ENCODE data around the gene OR7G1. TPM values are rescaled to one million over a fixed set of nuclear protein-coding genes. Genes with fewer than 3 reads are reported as not detected.
"Not testable (repeated sequence)": the region's sequence is repeated elsewhere in the genome, so short reads cannot be mapped to it uniquely, and the experiment has no call there.

The OR7G1 gene
- total RNA-seq, 1 donor from 2014 or later: not detected

- no peak overlapping the region for H3K27ac ChIP-seq
- no peak for DNase-seq (ENCODE audit: low spot score in 2 of 2)
These were observed 36.9 kb downstream of the OR7G1 start for GRCh38 chr19:9078651-9079050.

DNA sequence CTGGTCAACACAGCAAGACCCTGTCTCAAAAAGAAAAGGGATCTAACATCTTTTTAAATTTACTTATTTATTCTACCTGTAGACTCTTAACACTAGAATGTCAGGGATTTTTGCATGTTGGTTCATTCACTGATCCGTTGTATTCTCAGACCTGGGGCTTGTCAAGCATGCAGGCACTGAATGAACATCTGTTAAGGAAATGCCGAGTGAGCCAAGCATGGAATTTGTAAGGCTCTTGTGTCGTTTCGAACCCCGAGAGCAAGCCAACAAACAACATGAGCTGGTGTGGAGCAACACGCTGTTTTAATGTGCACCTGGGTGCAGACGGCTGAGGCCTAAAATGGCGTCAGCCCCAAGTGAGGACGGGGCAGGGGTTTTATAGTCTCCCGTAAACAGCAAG lies 38.7 kb downstream of the OR7G1 start:
- no peak overlapping the region for H3K27ac ChIP-seq
- DNase-seq (ENCODE audit: low spot score in 2 of 2): no peak
- no peak overlapping the region for H3K4me3 ChIP-seq
- H3K9me3 ChIP-seq: no peaks in the 10 kb centered on the region
- no peaks in the 10 kb centered on the region for H3K27me3 ChIP-seq
- H3K36me3 ChIP-seq: no peaks in the 10 kb centered on the region
- TF ChIP-seq, protein P1, sequence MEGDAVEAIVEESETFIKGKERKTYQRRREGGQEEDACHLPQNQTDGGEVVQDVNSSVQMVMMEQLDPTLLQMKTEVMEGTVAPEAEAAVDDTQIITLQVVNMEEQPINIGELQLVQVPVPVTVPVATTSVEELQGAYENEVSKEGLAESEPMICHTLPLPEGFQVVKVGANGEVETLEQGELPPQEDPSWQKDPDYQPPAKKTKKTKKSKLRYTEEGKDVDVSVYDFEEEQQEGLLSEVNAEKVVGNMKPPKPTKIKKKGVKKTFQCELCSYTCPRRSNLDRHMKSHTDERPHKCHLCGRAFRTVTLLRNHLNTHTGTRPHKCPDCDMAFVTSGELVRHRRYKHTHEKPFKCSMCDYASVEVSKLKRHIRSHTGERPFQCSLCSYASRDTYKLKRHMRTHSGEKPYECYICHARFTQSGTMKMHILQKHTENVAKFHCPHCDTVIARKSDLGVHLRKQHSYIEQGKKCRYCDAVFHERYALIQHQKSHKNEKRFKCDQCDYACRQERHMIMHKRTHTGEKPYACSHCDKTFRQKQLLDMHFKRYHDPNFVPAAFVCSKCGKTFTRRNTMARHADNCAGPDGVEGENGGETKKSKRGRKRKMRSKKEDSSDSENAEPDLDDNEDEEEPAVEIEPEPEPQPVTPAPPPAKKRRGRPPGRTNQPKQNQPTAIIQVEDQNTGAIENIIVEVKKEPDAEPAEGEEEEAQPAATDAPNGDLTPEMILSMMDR (IDR thresholded peaks at IDR 0.05): no peak
- intact Hi-C loops (cut with DNase I): no loop called here
- H3K4me1 ChIP-seq: peaks cover 0 to 2% of the 10 kb centered on the region in 2 donors

More at GRCh38 chr19:9078651-9079050, 36.9 kb downstream of the OR7G1 start:
- no peaks in the 10 kb centered on the region for H3K36me3 ChIP-seq
- no peaks in the 10 kb centered on the region for H3K9me3 ChIP-seq
- H3K4me1 ChIP-seq: peaks cover 0 to 2% of the 10 kb centered on the region in 2 donors
- intact Hi-C loops (cut with DNase I): no loop called here
- TF ChIP-seq, protein P1 (IDR thresholded peaks at IDR 0.05): no peak
- no peaks in the 10 kb centered on the region for H3K27me3 ChIP-seq
- no peak overlapping the region for H3K4me3 ChIP-seq

GRCh38 chr19:9075064-9075949 lies 40.3 kb downstream of the OR7G1 start:
- intact Hi-C loops (cut with DNase I): no loop called here
- Histone ChIP-seq H3K9me3 (no peaks in the 10 kb centered on the region), H3K4me1 (peaks cover 0 to 2% of the 10 kb centered on the region in 2 donors), H3K27ac (no peak overlapping the region), H3K36me3 (no peaks in the 10 kb centered on the region), H3K27me3 (no peaks in the 10 kb centered on the region), H3K4me3 (peak overlapping the region in 1 of 2 donors; percentile 25)
- peak in 1 of 2 donors; percentile 71 for DNase-seq (ENCODE audit: low spot score in 2 of 2)
- TF ChIP-seq, protein P1 (IDR thresholded peaks at IDR 0.05): no peak

DNA sequence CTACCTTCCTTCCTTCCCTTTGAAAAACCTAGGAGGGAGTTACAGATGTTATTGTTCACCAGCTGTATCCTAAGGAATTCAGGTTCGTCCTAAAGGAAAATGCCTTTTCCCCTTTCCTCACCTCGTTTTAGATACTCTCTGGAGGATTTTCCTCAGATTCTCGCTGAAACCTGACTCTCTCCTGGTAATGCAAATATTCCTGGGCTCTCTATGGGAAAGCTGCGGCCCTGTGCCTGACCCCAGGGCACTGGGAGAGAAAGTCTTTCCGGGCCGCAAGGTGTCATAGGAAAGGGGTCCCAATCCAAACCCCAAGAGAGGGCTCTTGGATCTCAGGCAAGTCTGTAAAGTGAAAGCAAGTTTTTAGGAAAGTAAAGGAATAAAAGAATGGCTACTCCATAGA lies 41.8 kb downstream of the OR7G1 start:
- no peaks in the 10 kb centered on the region for H3K27me3 ChIP-seq
- no peaks in the 10 kb centered on the region for H3K36me3 ChIP-seq
- TF ChIP-seq, protein P1 (IDR thresholded peaks at IDR 0.05): no peak
- no peak overlapping the region for H3K27ac ChIP-seq
- peaks cover 0 to 2% of the 10 kb centered on the region in 2 donors for H3K4me1 ChIP-seq
- no peak overlapping the region for H3K4me3 ChIP-seq
- no peak for DNase-seq (ENCODE audit: low spot score in 2 of 2)
- H3K9me3 ChIP-seq: no peaks in the 10 kb centered on the region
- intact Hi-C loops (cut with DNase I): no loop called here

- H3K27me3 ChIP-seq; H3K4me3 ChIP-seq; H3K27ac ChIP-seq; intact Hi-C loops (cut with DNase I); H3K9me3 ChIP-seq; H3K4me1 ChIP-seq; H3K36me3 ChIP-seq; DNase-seq (ENCODE audit: low spot score in 2 of 2): not testable (repeated sequence)
These were observed 43.8 kb downstream of the OR7G1 start for GRCh38 chr19:9071720-9072119.

DNA sequence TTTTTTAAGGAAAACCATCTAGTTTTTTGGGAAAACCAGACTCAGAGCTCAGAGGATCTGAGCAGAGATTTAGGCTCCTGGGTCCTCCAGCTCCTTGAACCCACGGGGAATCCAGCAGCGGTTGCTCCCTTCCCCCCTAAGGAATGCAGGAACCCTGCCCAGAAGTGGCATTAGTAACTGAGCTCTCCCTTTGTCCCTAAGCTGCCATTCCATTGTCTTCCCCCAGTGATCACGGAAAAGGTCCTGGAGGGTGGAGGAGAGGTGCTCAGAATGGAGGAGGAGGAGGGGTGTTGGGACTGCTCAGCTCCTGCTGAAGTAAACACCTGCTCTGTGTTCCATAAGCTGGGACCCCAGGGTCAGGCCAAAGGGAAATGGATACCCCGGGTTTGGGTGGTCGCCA lies 45.5 kb downstream of the OR7G1 start:
- intact Hi-C loops (cut with DNase I): no loop called here
- no peak for DNase-seq (ENCODE audit: low spot score in 2 of 2)
- H3K36me3 ChIP-seq: no peaks in the 10 kb centered on the region
- H3K4me3 ChIP-seq: no peak overlapping the region
- H3K27me3 ChIP-seq: no peaks in the 10 kb centered on the region
- TF ChIP-seq, protein P1 (IDR thresholded peaks at IDR 0.05): no peak
- H3K4me1 ChIP-seq: peaks cover 0 to under 1% of the 10 kb centered on the region in 2 donors
- no peak overlapping the region for H3K27ac ChIP-seq
- H3K9me3 ChIP-seq: no peaks in the 10 kb centered on the region
